HG02759 (cell line): ENCODE data around the gene WWTR1.

Experiments
- ATAC-seq: cut with Tn5 transposase; IDR thresholded peaks from one replicate; pipeline ENCODE4 v1.9.1; 2021; ENCODE audit warnings: mild to moderate bottlenecking, moderate library complexity; ENCODE audit not compliant: unreplicated experiment

Gene WWTR1

GRCh38 chr3:149571381-149571780, 86.4 kb downstream of the WWTR1 start:
- ATAC-seq = no peak

GRCh38 chr3:149570016-149570415, 87.8 kb downstream of the WWTR1 start:
- ATAC-seq = no peak

- no peak for ATAC-seq
Observed at GRCh38 chr3:149567381-149567780, 90.4 kb downstream of the WWTR1 start.

GRCh38 chr3:149566292-149566975, 91.4 kb downstream of the WWTR1 start:
- ATAC-seq = no peak

GRCh38 chr3:149564079-149564478, 93.7 kb downstream of the WWTR1 start:
- no peak for ATAC-seq

- no peak for ATAC-seq
Observed at GRCh38 chr3:149563114-149563513, 94.7 kb downstream of the WWTR1 start.

- no peak for ATAC-seq
Observed at GRCh38 chr3:149560617-149561016, 97.2 kb downstream of the WWTR1 start.

- ATAC-seq = no peak
Observed at GRCh38 chr3:149560001-149560400, 97.8 kb downstream of the WWTR1 start.

- ATAC-seq = no peak
Observed at GRCh38 chr3:149559525-149559924, 98.3 kb downstream of the WWTR1 start.

GRCh38 chr3:149555927-149556326, 101.9 kb downstream of the WWTR1 start:
- ATAC-seq = no peak

GRCh38 chr3:149554826-149555225, 103.0 kb downstream of the WWTR1 start:
- no peak for ATAC-seq

- no peak for ATAC-seq
Observed at GRCh38 chr3:149553781-149554451, 103.9 kb downstream of the WWTR1 start.

GRCh38 chr3:149552700-149553099, 105.1 kb downstream of the WWTR1 start:
- no peak for ATAC-seq

- no peak for ATAC-seq
Observed at GRCh38 chr3:149551500-149551899, 106.3 kb downstream of the WWTR1 start.

GRCh38 chr3:149548669-149549065, 109.2 kb downstream of the WWTR1 start:
- ATAC-seq = no peak

- ATAC-seq = no peak
Observed at GRCh38 chr3:149547954-149548668, 109.7 kb downstream of the WWTR1 start.

- ATAC-seq = no peak
Observed at GRCh38 chr3:149547413-149547812, 110.4 kb downstream of the WWTR1 start.

GRCh38 chr3:149545049-149545448, 112.8 kb downstream of the WWTR1 start:
- ATAC-seq = no peak

GRCh38 chr3:149542375-149543312, 115.2 kb downstream of the WWTR1 start:
- no peak for ATAC-seq

GRCh38 chr3:149541091-149541491, 116.7 kb downstream of the WWTR1 start:
- ATAC-seq = no peak

GRCh38 chr3:149538371-149538770, 119.5 kb downstream of the WWTR1 start:
- no peak for ATAC-seq
